ENCODE results near the gene OVOL3.

- TF ChIP-seq CTCF (IDR thresholded peaks at IDR 0.05; ENCODE audit: low read depth, low read length, poor library complexity, severe bottlenecking) (no peak), EZH2phosphoT487 (IDR thresholded peaks at IDR 0.05; ENCODE audit: borderline replicate concordance, low read length) (no peak)
These were observed 14.6 kb downstream of the OVOL3 start for GRCh38 chr19:36125557-36125956.
